Measurements from ENCODE around the gene ABCB4.

- TF ChIP-seq CTCF (IDR thresholded peaks at IDR 0.05): no peak
- no peak for TF ChIP-seq POLR2A (IDR thresholded peaks at IDR 0.05)
- no peak for TF ChIP-seq EP300 (IDR thresholded peaks at IDR 0.05)
- no peak for TF ChIP-seq POLR2AphosphoS5 (IDR thresholded peaks at IDR 0.05)
Measured at GRCh38 chr7:87414794-87415188, 60.7 kb downstream of the ABCB4 start.
